ENCODE results near the gene FOXN3.
A peak's percentile ranks its signal among the peaks of the same experiment; 100 is the strongest.

The FOXN3 gene

DNA sequence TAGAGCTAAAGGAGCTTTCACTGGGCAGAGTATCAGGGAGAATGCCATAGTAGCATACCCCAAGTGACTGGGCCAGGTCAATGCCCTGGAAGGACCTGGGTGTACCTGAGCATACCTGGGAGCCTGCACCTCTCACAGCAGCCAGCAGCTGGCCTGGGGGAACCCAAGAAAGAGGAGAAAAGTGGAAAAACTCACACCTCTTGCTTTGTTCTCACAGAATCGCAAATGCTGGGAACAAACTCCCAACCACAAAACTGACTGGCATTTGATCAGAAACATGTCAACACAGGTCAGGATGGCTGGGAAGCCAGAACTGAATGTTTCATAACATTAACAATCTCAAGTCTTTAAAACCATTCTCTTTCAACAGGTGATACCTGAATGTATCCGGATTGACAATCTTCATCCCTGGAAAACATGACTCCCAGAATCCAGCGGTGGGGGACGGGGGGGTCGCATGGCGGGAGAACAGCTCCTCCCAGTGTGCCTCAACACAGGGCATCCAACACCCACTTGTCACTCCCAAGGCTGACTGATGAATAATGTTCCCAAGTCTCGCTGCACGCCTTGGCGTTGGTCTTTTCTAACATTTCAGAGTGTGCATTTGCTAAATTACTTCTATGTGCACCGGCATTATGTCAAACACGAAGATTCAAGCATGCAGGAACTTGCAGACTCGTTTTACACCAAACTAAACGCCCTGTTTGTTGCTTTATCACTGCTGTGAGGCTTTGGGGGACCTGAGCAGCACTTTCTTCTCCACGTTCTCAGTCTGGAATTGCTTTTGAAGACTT lies 7.9 kb downstream of the FOXN3 start:
- no peak for DNase-seq (ENCODE audit: low spot score)

- no peak for DNase-seq (ENCODE audit: low spot score)
These were observed 9.2 kb downstream of the FOXN3 start for GRCh38 chr14:89407856-89408255.

DNA sequence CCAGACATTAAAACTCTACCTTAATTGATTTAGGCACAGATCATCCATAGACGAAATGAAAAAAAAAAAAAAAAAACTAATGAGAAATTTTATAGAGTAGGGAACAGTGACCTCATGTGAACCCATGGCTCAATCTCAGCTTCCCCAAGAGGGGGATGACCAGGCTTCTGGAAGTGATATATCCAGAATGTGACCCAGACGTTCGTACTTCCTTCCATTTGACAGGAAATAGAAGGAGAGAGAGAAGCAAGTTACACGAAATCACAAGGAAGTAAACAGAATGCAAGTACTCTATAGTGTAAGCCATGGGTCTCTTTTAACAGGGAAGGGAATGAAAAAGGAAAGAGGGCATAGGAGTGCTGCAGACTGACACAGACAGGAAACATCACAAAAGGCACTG lies 10.1 kb downstream of the FOXN3 start:
- DNase-seq (ENCODE audit: low spot score): no peak

DNA sequence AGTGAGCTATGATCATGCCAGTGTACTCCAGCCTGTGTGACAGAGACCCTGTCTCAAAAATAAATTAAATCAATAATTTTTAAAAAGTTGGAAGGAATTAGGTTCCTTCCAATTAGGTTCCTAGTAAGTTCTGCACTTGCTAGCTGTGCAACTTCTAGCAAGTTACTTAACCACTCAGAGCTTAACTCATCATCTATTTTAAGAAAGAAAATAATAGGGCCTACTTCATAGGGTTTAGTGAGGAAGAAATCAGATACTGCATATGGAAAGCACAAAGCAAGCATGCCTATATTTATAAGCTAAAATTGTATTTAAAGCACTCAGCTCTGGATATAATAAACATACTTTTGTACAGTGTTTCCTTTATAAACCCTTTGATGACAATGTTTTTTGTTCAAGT lies 10.7 kb downstream of the FOXN3 start:
- no peak for DNase-seq (ENCODE audit: low spot score)

DNA sequence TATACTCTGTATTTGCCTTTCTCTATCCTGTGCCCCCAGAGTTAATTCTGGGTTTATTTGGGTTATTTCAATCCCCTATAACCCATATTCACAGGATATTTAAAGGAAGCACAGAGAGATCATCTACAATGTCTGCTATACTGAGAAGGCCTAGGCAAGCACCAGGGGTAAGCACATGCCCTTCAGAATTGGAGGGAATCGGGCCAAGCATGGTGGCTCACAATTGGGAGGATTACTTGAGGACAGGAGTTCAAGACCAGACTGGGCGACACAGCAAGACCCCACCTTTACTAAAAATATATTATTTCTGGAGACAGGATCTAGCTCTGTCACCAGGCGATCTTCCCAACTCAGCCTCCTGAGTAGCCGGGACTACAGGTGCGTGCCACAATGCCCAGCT lies 11.3 kb downstream of the FOXN3 start:
- DNase-seq (ENCODE audit: low spot score): no peak

DNA sequence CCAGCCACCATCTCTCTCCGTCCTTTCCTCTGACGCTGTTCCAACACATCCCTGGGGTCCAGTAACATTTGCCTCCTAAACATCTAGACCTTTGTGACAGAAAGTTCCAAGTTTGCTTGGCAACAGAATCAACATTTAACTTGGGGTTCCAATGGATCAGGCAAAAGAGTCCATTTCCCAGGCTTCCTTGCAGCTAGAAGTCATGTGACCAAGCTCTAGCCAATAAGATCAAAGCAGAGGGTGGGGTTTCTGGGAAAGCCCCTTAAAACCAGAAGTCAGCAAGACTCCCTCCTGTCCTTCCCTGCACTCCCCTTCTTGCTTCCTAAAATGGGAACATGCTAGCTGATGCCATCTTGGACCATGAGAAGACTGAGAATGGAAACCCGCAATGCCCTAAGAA lies 14.7 kb downstream of the FOXN3 start:
- no peak for DNase-seq (ENCODE audit: low spot score)

DNA sequence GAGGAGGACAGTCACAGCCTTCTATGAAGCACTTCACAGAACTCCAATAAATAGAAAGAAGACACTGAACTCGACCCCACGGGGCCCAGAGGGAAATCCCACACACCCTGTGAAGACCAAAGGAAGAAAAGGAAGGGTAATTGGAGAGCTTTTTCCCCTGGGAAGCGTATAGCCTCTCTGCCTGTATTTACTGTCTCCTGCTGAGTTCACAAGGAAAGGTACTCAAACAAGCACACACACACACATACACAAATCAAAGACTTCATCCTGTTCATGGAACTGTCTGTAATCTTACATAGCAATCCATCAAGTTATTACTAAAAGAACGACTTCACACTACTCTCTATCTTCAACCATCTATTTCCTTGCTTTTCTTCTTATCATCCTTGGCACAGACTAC lies 15.3 kb downstream of the FOXN3 start:
- DNase-seq (ENCODE audit: low spot score): no peak

GRCh38 chr14:89401241-89401640 lies 15.8 kb downstream of the FOXN3 start:
- DNase-seq (ENCODE audit: low spot score): no peak

GRCh38 chr14:89400529-89400928 lies 16.5 kb downstream of the FOXN3 start:
- DNase-seq (ENCODE audit: low spot score): no peak

- DNase-seq (ENCODE audit: low spot score): peak; percentile 61
These were observed 17.4 kb downstream of the FOXN3 start for GRCh38 chr14:89399594-89400068.

DNA sequence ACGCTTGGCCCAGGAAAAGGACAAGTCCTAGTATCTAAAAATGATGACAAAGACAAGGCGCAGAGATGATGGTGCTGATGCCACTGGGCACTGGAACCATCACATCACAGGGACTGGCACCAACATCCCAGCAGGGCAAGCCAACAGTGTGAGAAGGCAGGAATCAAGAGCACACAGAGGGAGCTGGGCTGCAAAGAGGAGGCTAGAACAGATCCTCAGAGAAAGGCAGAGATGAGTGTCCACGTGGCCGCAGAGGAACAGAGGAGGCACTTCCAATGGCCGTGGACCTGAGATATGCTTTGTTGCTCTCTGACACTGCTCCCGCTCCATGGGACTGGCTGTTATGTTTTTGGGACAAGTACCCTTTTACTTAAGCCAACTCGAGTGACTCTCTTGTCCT lies 17.9 kb downstream of the FOXN3 start:
- no peak for DNase-seq (ENCODE audit: low spot score)

DNA sequence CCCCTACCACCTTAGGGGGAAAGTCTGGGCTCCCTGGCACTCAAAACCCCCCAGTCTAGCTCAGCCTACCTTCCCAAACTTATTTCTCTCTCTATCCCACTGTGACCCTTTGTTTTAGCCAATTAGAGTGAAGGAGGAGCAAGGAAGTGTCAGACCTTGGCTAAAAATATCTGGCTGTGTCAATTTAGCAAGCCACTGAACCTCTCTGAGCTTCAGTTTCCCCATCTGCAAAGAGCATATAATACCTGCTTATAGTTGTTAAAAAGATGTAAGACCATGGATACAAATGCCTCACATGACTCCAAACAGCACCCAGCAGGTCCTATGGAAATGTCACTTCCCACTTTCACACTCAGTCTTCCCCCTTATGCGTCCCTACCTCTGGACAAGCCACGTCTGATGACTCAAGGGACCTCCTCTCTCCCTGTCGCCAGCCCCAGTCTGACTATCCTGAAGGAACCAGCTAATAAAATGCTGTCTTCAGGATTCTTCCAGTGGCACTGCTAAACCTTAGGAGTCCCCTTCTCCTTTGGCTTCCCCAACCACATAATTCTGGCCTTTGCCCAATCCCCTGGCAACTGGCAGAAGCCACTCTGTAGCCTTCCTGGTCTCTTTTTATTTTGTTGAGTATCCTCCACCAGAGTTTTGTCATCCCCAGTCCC lies 19.3 kb downstream of the FOXN3 start:
- DNase-seq (ENCODE audit: low spot score): peak; percentile 38

DNA sequence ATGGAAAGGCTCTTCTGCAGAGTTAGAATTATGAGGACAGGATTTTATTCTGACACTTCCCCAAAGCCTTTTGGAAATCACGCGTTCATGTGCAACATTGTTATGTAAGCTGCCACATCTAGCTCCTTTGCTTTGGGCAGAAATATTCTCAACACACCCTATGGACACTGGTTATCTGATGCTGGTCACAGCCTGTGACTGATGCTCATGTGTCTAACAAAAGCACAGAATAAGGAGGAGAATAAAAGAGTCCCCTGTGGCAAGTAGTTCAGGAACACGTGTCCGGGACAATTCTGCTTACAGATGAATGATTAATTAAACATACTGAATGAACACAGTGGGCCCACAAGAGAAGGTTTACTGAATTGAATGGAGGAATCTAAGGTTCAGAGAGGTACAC lies 22.1 kb downstream of the FOXN3 start:
- DNase-seq (ENCODE audit: low spot score): peak; percentile 69

DNA sequence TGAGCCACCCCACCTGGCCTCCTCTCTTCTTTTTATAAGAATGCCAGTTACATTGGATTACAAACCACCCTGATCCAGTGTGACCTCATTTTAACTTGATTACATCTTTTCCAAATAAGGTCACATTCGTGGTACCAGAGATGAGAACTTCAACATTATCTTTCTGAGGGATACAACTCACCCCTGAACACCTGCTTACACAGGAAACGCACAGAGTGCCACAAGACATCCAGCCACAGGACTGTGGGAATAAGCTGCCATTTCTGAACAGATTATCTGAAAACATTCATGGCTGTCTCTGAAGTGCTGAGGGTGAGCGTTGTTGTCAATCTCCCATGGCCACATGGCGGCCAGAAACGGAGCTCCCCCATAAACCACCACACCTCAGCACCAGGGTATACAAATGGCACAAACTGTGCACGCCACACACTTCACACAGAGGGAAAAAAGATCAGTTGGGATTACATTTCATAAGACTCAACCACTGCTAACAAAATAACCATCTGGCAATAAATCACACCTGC lies 23.7 kb downstream of the FOXN3 start:
- DNase-seq (ENCODE audit: low spot score): no peak

- DNase-seq (ENCODE audit: low spot score): no peak
These were observed 24.9 kb downstream of the FOXN3 start for GRCh38 chr14:89392181-89392580.

GRCh38 chr14:89391556-89391955 lies 25.5 kb downstream of the FOXN3 start:
- no peak for DNase-seq (ENCODE audit: low spot score)

DNA sequence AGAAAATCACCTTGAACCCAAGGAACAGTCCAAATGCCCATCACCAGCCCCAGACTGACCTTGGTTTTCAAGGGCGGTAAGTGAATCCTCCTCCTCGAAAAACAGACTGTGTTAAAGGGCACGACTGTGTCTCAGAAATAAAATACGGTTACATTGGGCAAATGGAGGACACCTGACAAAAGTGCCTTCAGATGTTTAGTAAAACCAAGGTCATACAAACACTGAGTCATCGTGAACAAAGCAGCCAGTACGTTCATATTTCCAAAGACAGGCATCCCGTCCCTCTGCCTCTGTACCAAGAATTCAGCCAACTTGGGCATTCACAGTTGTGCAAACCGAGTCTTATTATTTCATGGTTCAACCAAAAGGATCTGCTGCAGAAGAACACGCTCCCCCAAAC lies 25.9 kb downstream of the FOXN3 start:
- DNase-seq (ENCODE audit: low spot score): peak; percentile 43

- peak; percentile 54 for DNase-seq (ENCODE audit: low spot score)
These were observed 28.2 kb downstream of the FOXN3 start for GRCh38 chr14:89388853-89389252.

DNA sequence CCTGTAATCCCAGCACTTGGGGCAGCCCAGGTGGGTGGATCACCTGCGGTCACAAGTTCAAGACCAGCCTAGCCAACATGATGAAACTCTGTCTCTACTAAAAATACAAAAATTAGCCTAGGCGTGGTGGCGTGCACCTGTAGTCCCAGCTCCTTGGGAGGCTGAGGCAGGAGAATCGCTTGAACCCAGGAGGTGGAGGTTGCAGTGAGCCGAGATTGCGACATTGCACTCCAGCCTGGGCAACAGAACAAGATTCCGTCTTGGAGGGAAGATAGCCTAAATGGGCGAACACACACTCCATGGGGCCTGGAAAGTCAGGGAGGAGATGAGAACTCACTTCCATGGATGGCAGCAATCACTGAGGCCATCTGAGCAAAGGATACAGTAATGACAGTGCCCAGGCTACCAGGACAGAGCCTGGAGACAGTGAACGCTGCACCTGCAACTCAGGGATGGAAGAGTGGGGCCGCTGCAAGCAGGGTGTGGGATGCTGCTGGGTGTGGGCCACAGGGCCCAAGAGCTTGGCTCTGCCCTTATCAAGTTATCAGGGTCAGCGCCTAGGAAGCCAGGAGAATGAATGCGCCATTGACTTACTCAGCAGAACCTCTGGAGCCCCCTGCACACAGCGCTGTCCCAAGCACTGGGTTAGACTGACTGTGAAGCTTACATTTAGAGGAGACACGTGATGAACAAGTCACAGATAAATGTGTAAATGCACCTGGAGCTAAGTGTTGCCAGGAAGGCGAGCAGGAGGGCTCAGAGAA lies 28.9 kb downstream of the FOXN3 start:
- no peak for DNase-seq (ENCODE audit: low spot score)

GRCh38 chr14:89386212-89386886 lies 30.7 kb downstream of the FOXN3 start:
- no peak for DNase-seq (ENCODE audit: low spot score)

GRCh38 chr14:89384636-89385035 lies 32.4 kb downstream of the FOXN3 start:
- DNase-seq (ENCODE audit: low spot score): no peak

DNA sequence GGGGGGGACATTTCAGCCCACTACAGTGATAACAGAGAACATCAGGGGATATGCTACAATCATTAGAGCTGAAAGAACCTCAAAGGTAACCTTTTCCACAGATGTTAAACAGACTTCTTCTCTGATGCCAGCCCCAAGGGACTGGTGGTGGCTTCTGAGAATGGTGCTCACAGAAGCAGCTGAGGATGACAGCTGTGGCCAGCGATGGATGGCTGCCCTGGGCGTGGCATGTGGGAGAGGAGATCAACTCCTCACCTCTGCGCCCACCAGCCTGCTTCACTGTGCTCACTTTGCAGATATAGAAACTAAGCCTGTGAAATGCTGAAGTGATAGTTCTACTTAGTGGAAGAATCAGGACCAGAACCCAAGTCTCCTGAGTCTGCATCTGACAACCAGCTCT lies 33.0 kb downstream of the FOXN3 start:
- DNase-seq (ENCODE audit: low spot score): no peak
